ENCODE measurements around the gene SHC1.

- TF ChIP-seq CTCF (IDR thresholded peaks at IDR 0.05; ENCODE audit: borderline replicate concordance, extremely low read depth, low read length, poor library complexity, severe bottlenecking) = no peak
- TF ChIP-seq EZH2 (IDR thresholded peaks at IDR 0.05; ENCODE audit: borderline replicate concordance, low read depth, low read length, severe bottlenecking) = no peak
Observed at GRCh38 chr1:154999571-155000410, 29.2 kb upstream of the SHC1 start.

Measured in DND-41 (cell line).